Mesendoderm (in vitro differentiated cells): Measurements from ENCODE around the gene LNPEP.

Experiments
- DNase-seq: peaks from one replicate; pipeline ENCODE4 v3.0.0; 2013
- H2AK5ac ChIP-seq: 2 replicates; pipeline ENCODE4 v1.6.1; 2013; ENCODE audit warnings: low read length, inconsistent platforms
- H2BK120ac ChIP-seq: 2 replicates; pipeline ENCODE4 v1.6.1; 2013; ENCODE audit warnings: low read depth, mild to moderate bottlenecking, low read length, moderate library complexity, mixed read lengths
- H2BK15ac ChIP-seq: replicated peaks from 2 replicates; pipeline ENCODE4 v1.6.1; 2013; ENCODE audit warnings: low read depth, mild to moderate bottlenecking, moderate library complexity
- H2BK5ac ChIP-seq: 2 replicates; pipeline ENCODE4 v1.6.1; 2013; ENCODE audit warnings: low read length, inconsistent platforms
- H3K18ac ChIP-seq: 2 replicates; pipeline ENCODE4 v1.6.1; 2013; ENCODE audit warnings: mild to moderate bottlenecking, low read length, mixed read lengths
- H3K23ac ChIP-seq: one replicate; pipeline ENCODE4 v1.6.1; 2013; ENCODE audit warnings: low read length
- H3K27ac ChIP-seq: 2 replicates; pipeline ENCODE4 v1.5.1; 2013; ENCODE audit warnings: low read depth, mild to moderate bottlenecking, inconsistent platforms, low read length, moderate library complexity
- H3K27me3 ChIP-seq: 2 replicates; pipeline ENCODE4 v1.6.1; 2013; ENCODE audit warnings: low read length, control low read depth, mild to moderate bottlenecking, inconsistent platforms; ENCODE audit not compliant: insufficient read depth, poor library complexity
- H3K36me3 ChIP-seq: 2 replicates; pipeline ENCODE4 v1.6.1; 2013; ENCODE audit warnings: low read length, inconsistent platforms; ENCODE audit not compliant: control insufficient read depth, insufficient read depth
- H3K4ac ChIP-seq: one replicate; pipeline ENCODE4 v1.6.1; 2013; ENCODE audit warnings: low read depth, mild to moderate bottlenecking, low read length, moderate library complexity
- H3K4me1 ChIP-seq: 2 replicates; pipeline ENCODE4 v1.6.1; 2013; ENCODE audit warnings: low read depth, low read length, inconsistent platforms; ENCODE audit not compliant: control insufficient read depth
- H3K4me2 ChIP-seq: 2 replicates; pipeline ENCODE4 v1.6.1; 2013; ENCODE audit warnings: low read length
- H3K4me3 ChIP-seq: 2 replicates; pipeline ENCODE4 v1.5.1; 2013; ENCODE audit warnings: mild to moderate bottlenecking, low read length
- H3K56ac ChIP-seq: one replicate; pipeline ENCODE4 v1.6.1; 2013; ENCODE audit warnings: low read length
- H3K79me1 ChIP-seq: 2 replicates; pipeline ENCODE4 v1.6.1; 2013; ENCODE audit warnings: low read length, inconsistent platforms
- H3K79me2 ChIP-seq: 2 replicates; pipeline ENCODE4 v1.6.1; 2013; ENCODE audit warnings: mild to moderate bottlenecking, low read length; ENCODE audit not compliant: control insufficient read depth, insufficient read depth
- H3K9ac ChIP-seq: 2 replicates; pipeline ENCODE4 v1.6.1; 2013; ENCODE audit warnings: low read length, inconsistent platforms
- H4K5ac ChIP-seq: one replicate; pipeline ENCODE4 v1.6.1; 2013; ENCODE audit warnings: low read length
- H4K8ac ChIP-seq: one replicate; pipeline ENCODE4 v1.6.1; 2013; ENCODE audit warnings: low read depth, mild to moderate bottlenecking, control low read depth, low read length, moderate library complexity
- WGBS: extraction: QIAGEN DNeasy Blood & Tissue Kit; methylation state at CpG from one replicate; pipeline ENCODE4 v1.1.7; 2013; ENCODE audit warnings: low lambda C conversion rate, missing lambda C conversion rate; ENCODE audit not compliant: insufficient coverage; ENCODE audit errors: extremely low coverage; 5-methylcytosine and 5-hydroxymethylcytosine counted together

LNPEP gene

GRCh38 chr5:97041239-97041638 is 105.4 kb downstream of the LNPEP start:
- Histone ChIP-seq H3K36me3 (no peaks in the 10 kb centered on the region), H2AK5ac (no peak overlapping the region), H3K56ac (no peak overlapping the region), H3K4me1 (peaks cover 3% of the 10 kb centered on the region), H3K4ac (no peak overlapping the region), H3K4me3 (no peak overlapping the region), H3K9ac (no peak overlapping the region), H2BK5ac (no peak overlapping the region), H3K79me2 (no peaks in the 10 kb centered on the region), H3K27me3 (no peaks in the 10 kb centered on the region), H3K23ac (no peak overlapping the region), H3K27ac (no peak overlapping the region), H4K8ac (no peak overlapping the region), H3K79me1 (no peaks in the 10 kb centered on the region), H2BK15ac (no peak overlapping the region), H3K4me2 (no peak overlapping the region), H4K5ac (no peak overlapping the region), H2BK120ac (no peak overlapping the region), H3K18ac (no peak overlapping the region)
- no CpG with 5 or more reads among the region's 4 CpGs for WGBS
- no peak for DNase-seq

GRCh38 chr5:97042996-97043395 is 107.1 kb downstream of the LNPEP start:
- H3K79me2 ChIP-seq: no peaks in the 10 kb centered on the region
- H2AK5ac ChIP-seq: no peak overlapping the region
- no peak overlapping the region for H4K8ac ChIP-seq
- no peak overlapping the region for H3K18ac ChIP-seq
- no peak overlapping the region for H4K5ac ChIP-seq
- no peak overlapping the region for H2BK5ac ChIP-seq
- no peak overlapping the region for H3K23ac ChIP-seq
- H3K27me3 ChIP-seq: no peaks in the 10 kb centered on the region
- no peak overlapping the region for H3K4me3 ChIP-seq
- H3K4me1 ChIP-seq: peaks cover 3% of the 10 kb centered on the region
- no peaks in the 10 kb centered on the region for H3K79me1 ChIP-seq
- H3K56ac ChIP-seq: no peak overlapping the region
- H3K4ac ChIP-seq: no peak overlapping the region
- peak; percentile 26 for DNase-seq
- no peak overlapping the region for H2BK120ac ChIP-seq
- no peak overlapping the region for H3K9ac ChIP-seq
- no peak overlapping the region for H2BK15ac ChIP-seq
- no peak overlapping the region for H3K4me2 ChIP-seq
- WGBS: no CpG with 5 or more reads among the region's 7 CpGs
- H3K27ac ChIP-seq: no peak overlapping the region
- no peaks in the 10 kb centered on the region for H3K36me3 ChIP-seq

- Histone ChIP-seq H3K27me3 (no peaks in the 10 kb centered on the region), H3K18ac (no peak overlapping the region), H3K79me1 (no peaks in the 10 kb centered on the region), H3K23ac (no peak overlapping the region), H3K9ac (no peak overlapping the region), H2AK5ac (no peak overlapping the region), H4K5ac (no peak overlapping the region), H3K79me2 (no peaks in the 10 kb centered on the region), H3K56ac (no peak overlapping the region), H2BK5ac (no peak overlapping the region), H3K4me1 (peaks cover 3% of the 10 kb centered on the region), H4K8ac (no peak overlapping the region), H3K4me2 (no peak overlapping the region), H2BK15ac (no peak overlapping the region), H3K36me3 (no peaks in the 10 kb centered on the region), H2BK120ac (no peak overlapping the region), H3K27ac (no peak overlapping the region), H3K4me3 (no peak overlapping the region), H3K4ac (peak overlapping the region; percentile 89)
- no CpG with 5 or more reads among the region's 3 CpGs for WGBS
- DNase-seq: peak; percentile 21
These were observed 107.6 kb downstream of the LNPEP start for GRCh38 chr5:97043511-97043910.

GRCh38 chr5:97044052-97044451 is 108.2 kb downstream of the LNPEP start:
- no peak overlapping the region for H3K23ac ChIP-seq
- H2BK120ac ChIP-seq: no peak overlapping the region
- no peaks in the 10 kb centered on the region for H3K36me3 ChIP-seq
- no peaks in the 10 kb centered on the region for H3K27me3 ChIP-seq
- H4K8ac ChIP-seq: no peak overlapping the region
- H3K4me3 ChIP-seq: no peak overlapping the region
- H3K56ac ChIP-seq: no peak overlapping the region
- H2BK5ac ChIP-seq: no peak overlapping the region
- no peak overlapping the region for H4K5ac ChIP-seq
- DNase-seq: peak; percentile 92
- H3K18ac ChIP-seq: no peak overlapping the region
- no peak overlapping the region for H3K4ac ChIP-seq
- no peaks in the 10 kb centered on the region for H3K79me1 ChIP-seq
- no peaks in the 10 kb centered on the region for H3K79me2 ChIP-seq
- no peak overlapping the region for H3K4me2 ChIP-seq
- no peak overlapping the region for H2AK5ac ChIP-seq
- no peak overlapping the region for H3K27ac ChIP-seq
- H2BK15ac ChIP-seq: no peak overlapping the region
- no peak overlapping the region for H3K9ac ChIP-seq
- WGBS: no CpG with 5 or more reads among the region's 2 CpGs
- H3K4me1 ChIP-seq: peaks cover 3% of the 10 kb centered on the region

- no CpG with 5 or more reads among the region's 7 CpGs for WGBS
- Histone ChIP-seq H3K4ac (no peak overlapping the region), H3K4me3 (no peak overlapping the region), H2AK5ac (no peak overlapping the region), H2BK5ac (no peak overlapping the region), H3K56ac (no peak overlapping the region), H3K79me1 (no peaks in the 10 kb centered on the region), H3K4me1 (peaks cover 3% of the 10 kb centered on the region), H4K5ac (no peak overlapping the region), H3K27ac (no peak overlapping the region), H3K9ac (no peak overlapping the region), H3K18ac (no peak overlapping the region), H2BK120ac (no peak overlapping the region), H3K79me2 (no peaks in the 10 kb centered on the region), H3K36me3 (no peaks in the 10 kb centered on the region), H3K23ac (no peak overlapping the region), H3K27me3 (no peaks in the 10 kb centered on the region), H2BK15ac (no peak overlapping the region), H3K4me2 (no peak overlapping the region), H4K8ac (no peak overlapping the region)
- DNase-seq: peak; percentile 72
These were observed 110.5 kb downstream of the LNPEP start for GRCh38 chr5:97046270-97046982.

- no peaks in the 10 kb centered on the region for H3K79me2 ChIP-seq
- no peak for DNase-seq
- H3K56ac ChIP-seq: no peak overlapping the region
- H2BK120ac ChIP-seq: no peak overlapping the region
- no peak overlapping the region for H4K8ac ChIP-seq
- H2BK15ac ChIP-seq: no peak overlapping the region
- H3K36me3 ChIP-seq: no peaks in the 10 kb centered on the region
- peaks cover 3% of the 10 kb centered on the region for H3K4me1 ChIP-seq
- H4K5ac ChIP-seq: no peak overlapping the region
- no CpG with 5 or more reads among the region's 1 CpG for WGBS
- H3K27ac ChIP-seq: no peak overlapping the region
- no peak overlapping the region for H2AK5ac ChIP-seq
- no peak overlapping the region for H3K9ac ChIP-seq
- H3K27me3 ChIP-seq: no peaks in the 10 kb centered on the region
- H3K79me1 ChIP-seq: no peaks in the 10 kb centered on the region
- H3K18ac ChIP-seq: no peak overlapping the region
- no peak overlapping the region for H3K4ac ChIP-seq
- H2BK5ac ChIP-seq: no peak overlapping the region
- H3K4me3 ChIP-seq: no peak overlapping the region
- H3K23ac ChIP-seq: no peak overlapping the region
- H3K4me2 ChIP-seq: no peak overlapping the region
These were observed 111.2 kb downstream of the LNPEP start for GRCh38 chr5:97047076-97047475.
